LNCaP clone FGC (cell line): ENCODE results near the gene PLXNA3.

ENCODE experiments used
- DNase-seq: peaks from one replicate; pipeline ENCODE4 v3.0.0-alpha.2; 2011; ENCODE audit warnings: low read depth
- H3K4me3 ChIP-seq: 2 replicates; pipeline ENCODE4 v1.5.1; 2011; ENCODE audit warnings: mild to moderate bottlenecking, low read depth, low read length, control low read depth
- TF ChIP-seq, protein P1 (sequence below): IDR thresholded peaks from 2 replicates; pipeline ENCODE4 v1.5.1; 2012; ENCODE audit warnings: mild to moderate bottlenecking; ENCODE audit not compliant: control insufficient read depth, insufficient read depth; ENCODE audit errors: extremely low read depth

PLXNA3 gene

DNA sequence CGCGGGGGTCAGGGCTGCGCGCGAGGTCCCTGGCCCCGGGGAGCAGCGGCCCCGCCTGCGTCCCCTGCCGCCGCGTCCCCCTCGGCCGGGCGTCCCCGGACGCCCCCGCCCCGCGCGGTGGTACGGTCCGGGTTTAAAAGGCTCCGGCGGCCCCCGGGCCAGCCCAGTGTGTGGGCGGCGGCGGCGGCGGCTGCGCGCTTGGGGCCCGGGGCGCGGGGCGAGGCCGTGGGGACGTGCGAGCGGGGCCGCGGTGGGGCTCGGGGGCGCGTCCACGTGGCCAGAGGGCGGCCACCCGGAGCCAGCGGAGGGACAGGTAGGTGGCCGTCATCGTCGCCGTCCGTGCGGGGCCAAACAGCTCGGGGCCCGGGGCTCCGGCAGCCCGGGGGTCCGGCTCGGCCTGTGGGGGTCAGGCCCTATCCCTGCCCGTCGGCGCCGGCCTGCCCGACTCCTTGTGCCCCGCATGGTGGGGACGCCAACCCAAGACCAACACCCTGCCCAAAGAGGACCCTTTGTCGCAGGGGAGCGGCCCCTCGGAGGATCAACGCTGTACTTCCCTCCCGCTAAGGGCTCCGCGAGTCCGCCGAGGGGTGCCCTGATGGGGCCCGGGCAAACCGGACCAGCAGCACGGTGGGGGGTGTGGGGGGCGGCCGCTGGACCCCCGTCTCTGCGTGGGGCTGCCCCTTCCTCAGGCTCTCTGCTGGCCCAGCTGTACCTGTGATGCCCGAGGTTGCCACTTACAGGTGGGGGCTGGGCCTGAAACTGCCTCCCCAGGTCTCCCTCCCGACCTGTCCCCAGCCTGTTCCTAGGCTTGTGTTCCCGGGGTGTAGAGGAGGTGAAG, at the start of gene PLXNA3:
Gene PLXNA3 (plus strand): TSS at position 166 of the 838 bp plus-strand sequence. CDS start 1,903 bp downstream, outside the sequence.
- no peak for DNase-seq
- TF ChIP-seq, protein P1, sequence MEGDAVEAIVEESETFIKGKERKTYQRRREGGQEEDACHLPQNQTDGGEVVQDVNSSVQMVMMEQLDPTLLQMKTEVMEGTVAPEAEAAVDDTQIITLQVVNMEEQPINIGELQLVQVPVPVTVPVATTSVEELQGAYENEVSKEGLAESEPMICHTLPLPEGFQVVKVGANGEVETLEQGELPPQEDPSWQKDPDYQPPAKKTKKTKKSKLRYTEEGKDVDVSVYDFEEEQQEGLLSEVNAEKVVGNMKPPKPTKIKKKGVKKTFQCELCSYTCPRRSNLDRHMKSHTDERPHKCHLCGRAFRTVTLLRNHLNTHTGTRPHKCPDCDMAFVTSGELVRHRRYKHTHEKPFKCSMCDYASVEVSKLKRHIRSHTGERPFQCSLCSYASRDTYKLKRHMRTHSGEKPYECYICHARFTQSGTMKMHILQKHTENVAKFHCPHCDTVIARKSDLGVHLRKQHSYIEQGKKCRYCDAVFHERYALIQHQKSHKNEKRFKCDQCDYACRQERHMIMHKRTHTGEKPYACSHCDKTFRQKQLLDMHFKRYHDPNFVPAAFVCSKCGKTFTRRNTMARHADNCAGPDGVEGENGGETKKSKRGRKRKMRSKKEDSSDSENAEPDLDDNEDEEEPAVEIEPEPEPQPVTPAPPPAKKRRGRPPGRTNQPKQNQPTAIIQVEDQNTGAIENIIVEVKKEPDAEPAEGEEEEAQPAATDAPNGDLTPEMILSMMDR = no peak

DNA sequence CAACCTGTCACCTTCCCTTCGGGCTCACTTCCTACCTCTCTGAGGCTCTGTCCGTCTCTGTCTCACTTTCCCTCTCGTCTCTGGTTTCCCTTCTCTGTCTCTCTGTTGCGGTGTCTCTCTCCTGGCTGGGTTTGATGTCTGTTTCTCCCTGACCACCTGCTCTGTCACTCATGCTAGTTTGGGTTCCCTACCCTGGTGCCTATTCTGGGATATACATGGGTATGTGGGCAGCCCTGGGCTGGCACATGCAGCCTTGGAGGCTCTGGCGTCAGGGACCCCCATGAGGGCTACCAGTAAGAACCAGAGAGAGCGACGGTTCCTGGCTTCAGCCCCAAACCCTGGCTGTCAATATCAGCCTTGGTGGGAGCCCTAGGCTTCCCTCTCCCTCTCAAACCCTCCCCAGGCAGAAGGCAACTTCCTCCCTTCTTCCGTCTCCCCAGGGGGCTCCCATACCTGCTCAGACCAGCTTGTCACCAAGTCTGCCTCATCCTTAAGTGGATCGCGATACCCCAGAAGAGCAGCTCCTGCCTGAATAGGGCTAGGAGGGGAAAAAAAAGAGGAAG, 49.3 kb upstream of the PLXNA3 start:
- TF ChIP-seq, protein P1 = no peak
- H3K4me3 ChIP-seq = no peak overlapping the region
- no peak for DNase-seq

More for the DNA sequence above, at the start of gene PLXNA3:
- peak within 1 kb of the TSS; percentile 59 for H3K4me3 ChIP-seq

DNA sequence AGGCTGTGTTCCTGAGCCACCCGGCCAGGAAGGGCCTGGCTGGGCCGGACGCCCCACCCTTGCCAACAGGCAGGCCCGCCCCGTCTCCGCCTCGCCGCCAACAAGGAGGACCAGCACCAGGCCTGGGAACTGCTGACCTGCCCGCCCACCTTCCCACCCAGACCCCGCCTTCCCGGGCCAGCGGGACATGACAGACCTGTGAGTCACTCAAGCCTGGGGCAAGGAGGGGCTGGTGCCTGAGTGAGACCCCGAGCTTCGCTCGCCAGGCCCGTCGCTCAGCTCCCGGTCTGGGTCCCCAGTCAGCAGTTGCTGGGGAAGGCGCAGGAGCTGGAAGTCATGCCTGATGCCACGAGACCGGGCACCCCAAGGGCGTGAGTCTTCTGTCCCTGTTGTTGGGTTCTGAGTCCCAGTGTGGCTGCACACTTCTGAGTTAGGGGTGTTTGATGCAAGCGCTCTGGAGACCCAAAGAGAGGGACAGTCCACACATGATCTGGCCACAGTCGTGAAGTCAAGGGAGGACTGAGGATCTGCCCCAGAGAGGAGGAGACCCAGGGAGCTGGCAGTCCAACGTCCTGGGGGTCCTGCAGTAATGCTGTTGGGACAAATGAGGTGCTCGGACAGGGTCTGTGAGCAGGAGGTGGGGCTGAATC, 48.7 kb upstream of the PLXNA3 start, which contains the start of gene DNASE1L1:
Gene DNASE1L1 (minus strand): TSS at position 33 of the 650 bp plus-strand sequence. CDS start 3,686 bp downstream, outside the sequence.
- DNase-seq = no peak
- TF ChIP-seq, protein P1 = no peak
- no peak within 1 kb of the TSS for H3K4me3 ChIP-seq

DNA sequence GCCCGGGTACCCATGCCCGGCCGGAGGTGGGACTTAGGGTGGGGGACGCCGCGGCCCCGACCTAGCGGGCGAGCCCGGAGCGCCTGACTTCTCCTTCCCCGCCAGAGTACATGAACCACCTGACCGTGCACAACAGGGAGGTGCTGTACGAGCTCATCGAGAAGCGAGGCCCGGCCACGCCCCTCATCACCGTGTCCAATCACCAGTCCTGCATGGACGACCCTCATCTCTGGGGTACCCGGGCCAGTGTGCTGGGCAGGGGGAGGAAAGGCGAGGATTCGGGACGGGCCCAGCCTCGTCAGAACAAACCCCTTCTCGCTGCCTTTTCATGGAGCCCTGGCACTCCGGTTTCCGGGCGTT, 46.1 kb upstream of the PLXNA3 start:
- no peak for DNase-seq
- TF ChIP-seq, protein P1 = no peak
- peak overlapping the region; percentile 74 for H3K4me3 ChIP-seq

DNA sequence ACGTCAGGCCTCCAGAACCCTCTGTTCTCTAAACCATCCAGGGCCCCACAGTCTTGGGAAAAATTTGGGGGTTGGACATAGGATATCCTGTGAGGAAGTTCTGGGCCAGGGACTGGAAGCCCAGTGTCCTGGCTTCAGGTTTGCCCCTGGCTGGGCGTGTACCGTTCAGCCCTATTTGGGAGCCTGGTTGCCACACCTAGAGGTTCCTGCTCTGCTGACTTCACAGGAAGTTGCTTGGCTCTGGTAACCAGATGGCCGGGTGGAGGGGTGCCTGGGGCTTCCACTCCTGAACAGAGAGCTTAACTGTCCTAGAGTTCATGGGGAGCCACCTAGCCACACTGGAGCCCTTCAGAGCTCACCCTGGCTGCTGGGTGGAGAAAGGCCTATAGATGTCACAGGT, 45.6 kb upstream of the PLXNA3 start:
- TF ChIP-seq, protein P1 = no peak
- peak overlapping the region; percentile 74 for H3K4me3 ChIP-seq
- no peak for DNase-seq

DNA sequence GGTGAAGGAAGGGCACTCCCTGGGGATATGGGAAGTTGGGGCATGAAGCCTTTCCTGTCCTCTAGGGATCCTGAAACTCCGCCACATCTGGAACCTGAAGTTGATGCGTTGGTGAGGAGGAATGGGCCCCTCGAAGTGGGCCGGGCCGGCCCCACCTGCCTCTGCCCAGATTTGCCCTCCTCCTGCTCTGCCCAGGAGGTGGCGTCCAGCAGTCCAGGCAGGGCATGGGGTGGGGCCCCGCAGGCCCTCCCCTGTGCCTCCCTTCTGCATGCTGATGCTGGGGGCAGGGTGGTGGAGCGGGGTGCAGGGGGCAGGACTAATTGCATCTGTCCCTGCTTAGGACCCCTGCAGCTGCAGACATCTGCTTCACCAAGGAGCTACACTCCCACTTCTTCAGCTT, 44.9 kb upstream of the PLXNA3 start:
- no peak overlapping the region for H3K4me3 ChIP-seq
- DNase-seq = no peak
- TF ChIP-seq, protein P1 = no peak
